Coronary artery (tissue), 2 donors: ENCODE measurements around the gene ENO3.

ENCODE experiments used
- DNase-seq: peaks from one replicate; pipeline ENCODE4 v3.0.0-alpha.2; 2017; ENCODE audit warnings: low spot score
- H3K27ac ChIP-seq, 2 donors: fragments of 200-600 bp; sonication (generic); one replicate each; pipeline ENCODE4 v1.5.1; 2016 to 2019
- H3K4me3 ChIP-seq: fragments of 200-600 bp; sonication (generic); 2 replicates; pipeline ENCODE4 v1.5.1; 2016; ENCODE audit warnings: mild to moderate bottlenecking, moderate library complexity
- CTCF ChIP-seq: fragments of 200-600 bp; sonication (generic); IDR thresholded peaks from one replicate; pipeline ENCODE4 v1.5.1; 2019; ENCODE audit warnings: antibody characterized with exemption

Gene ENO3

GRCh38 chr17:4932756-4933155, 18.2 kb upstream of the ENO3 start:
- DNase-seq, result no peak
- no peak overlapping the region for H3K4me3 ChIP-seq
- H3K27ac ChIP-seq, result no peak overlapping the region
- TF ChIP-seq CTCF, result no peak

GRCh38 chr17:4933646-4934045, 17.3 kb upstream of the ENO3 start:
- no peak overlapping the region for H3K27ac ChIP-seq
- H3K4me3 ChIP-seq, result no peak overlapping the region
- no peak for DNase-seq
- TF ChIP-seq CTCF, result no peak

- no peak for TF ChIP-seq CTCF
- Histone ChIP-seq H3K4me3 (no peak overlapping the region), H3K27ac (no peak overlapping the region)
- DNase-seq, result no peak
Observed at GRCh38 chr17:4934173-4934979, 16.5 kb upstream of the ENO3 start.

- no peak overlapping the region for H3K4me3 ChIP-seq
- H3K27ac ChIP-seq, result no peak overlapping the region
- DNase-seq, result no peak
- no peak for TF ChIP-seq CTCF
Observed at GRCh38 chr17:4935650-4936049, 15.3 kb upstream of the ENO3 start.

GRCh38 chr17:4936436-4936835, 14.5 kb upstream of the ENO3 start:
- no peak for DNase-seq
- TF ChIP-seq CTCF, result no peak
- Histone ChIP-seq H3K27ac (no peak overlapping the region), H3K4me3 (no peak overlapping the region)

- TF ChIP-seq CTCF, result no peak
- no peak overlapping the region for H3K4me3 ChIP-seq
- no peak for DNase-seq
- H3K27ac ChIP-seq, result no peak overlapping the region
Observed at GRCh38 chr17:4937553-4937952, 13.4 kb upstream of the ENO3 start.

GRCh38 chr17:4938069-4938491, 12.8 kb upstream of the ENO3 start:
- no peak for TF ChIP-seq CTCF
- H3K27ac ChIP-seq, result peak overlapping the region in 1 of 2 donors; percentile 93
- no peak for DNase-seq
- peak overlapping the region; percentile 80 for H3K4me3 ChIP-seq
